ENCODE data around the gene DLG2.

Gene DLG2

DNA sequence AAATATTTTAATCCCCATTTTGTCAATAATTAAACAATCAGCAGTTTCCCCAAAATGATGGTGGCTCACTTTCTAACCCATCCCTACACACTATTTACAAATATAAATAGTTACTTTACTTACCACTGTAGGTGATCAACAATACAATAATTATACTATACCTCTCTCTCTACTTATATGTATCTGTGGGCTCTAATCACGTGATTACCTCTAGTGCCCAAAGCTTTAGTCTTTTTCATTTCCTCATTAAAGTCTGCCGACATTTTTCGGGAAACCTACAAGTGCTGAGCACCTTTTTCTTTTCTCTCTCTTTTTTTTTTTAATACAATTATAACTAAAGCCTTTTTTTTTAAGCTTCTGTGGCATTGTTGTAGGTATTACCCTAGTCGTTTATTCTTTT lies 23.9 kb downstream of the DLG2 start:
- H3K4me3 ChIP-seq (replicated peaks; ENCODE audit: low read depth, low read length): no peak overlapping the region
- DNase-seq (ENCODE audit: low read depth): no peak
- TF ChIP-seq, protein P1, sequence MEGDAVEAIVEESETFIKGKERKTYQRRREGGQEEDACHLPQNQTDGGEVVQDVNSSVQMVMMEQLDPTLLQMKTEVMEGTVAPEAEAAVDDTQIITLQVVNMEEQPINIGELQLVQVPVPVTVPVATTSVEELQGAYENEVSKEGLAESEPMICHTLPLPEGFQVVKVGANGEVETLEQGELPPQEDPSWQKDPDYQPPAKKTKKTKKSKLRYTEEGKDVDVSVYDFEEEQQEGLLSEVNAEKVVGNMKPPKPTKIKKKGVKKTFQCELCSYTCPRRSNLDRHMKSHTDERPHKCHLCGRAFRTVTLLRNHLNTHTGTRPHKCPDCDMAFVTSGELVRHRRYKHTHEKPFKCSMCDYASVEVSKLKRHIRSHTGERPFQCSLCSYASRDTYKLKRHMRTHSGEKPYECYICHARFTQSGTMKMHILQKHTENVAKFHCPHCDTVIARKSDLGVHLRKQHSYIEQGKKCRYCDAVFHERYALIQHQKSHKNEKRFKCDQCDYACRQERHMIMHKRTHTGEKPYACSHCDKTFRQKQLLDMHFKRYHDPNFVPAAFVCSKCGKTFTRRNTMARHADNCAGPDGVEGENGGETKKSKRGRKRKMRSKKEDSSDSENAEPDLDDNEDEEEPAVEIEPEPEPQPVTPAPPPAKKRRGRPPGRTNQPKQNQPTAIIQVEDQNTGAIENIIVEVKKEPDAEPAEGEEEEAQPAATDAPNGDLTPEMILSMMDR (IDR thresholded peaks at IDR 0.05; ENCODE audit: low read length, missing control alignments): no peak

DNA sequence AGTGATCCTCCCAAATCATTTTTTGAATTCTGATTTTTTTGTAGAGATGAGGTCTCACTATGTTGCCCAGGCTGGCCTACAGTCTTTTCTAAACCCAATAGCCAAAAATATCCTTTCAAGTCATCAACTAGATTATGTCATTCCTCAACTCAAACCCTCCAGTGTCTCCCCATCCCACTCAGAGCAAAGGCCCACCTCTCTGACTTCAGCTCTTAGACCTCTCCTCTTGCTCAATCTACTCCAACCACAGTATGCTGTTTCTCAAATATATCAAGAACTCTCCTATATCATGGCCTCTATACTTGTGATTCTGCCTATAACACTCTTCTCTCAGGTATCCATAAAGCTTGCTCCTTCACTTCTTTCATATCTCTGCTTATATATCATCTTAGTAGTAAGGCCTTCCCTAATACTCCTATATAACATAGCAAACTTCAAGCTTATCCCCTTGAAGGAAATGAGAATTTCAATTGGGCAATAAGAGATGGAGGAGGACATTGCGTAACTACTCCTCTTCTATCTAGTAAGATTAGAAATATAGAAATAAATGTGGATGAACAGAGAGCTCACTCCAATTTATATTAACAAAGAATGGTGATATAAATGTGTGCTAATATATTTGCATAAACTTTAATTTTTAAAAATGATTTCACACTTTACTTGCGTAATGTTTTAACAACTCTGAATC lies 24.5 kb downstream of the DLG2 start:
- TF ChIP-seq, protein P1 (IDR thresholded peaks at IDR 0.05; ENCODE audit: low read length, missing control alignments): no peak
- no peak overlapping the region for H3K4me3 ChIP-seq (replicated peaks; ENCODE audit: low read depth, low read length)
- peak; percentile 46 for DNase-seq (ENCODE audit: low read depth)

DNA sequence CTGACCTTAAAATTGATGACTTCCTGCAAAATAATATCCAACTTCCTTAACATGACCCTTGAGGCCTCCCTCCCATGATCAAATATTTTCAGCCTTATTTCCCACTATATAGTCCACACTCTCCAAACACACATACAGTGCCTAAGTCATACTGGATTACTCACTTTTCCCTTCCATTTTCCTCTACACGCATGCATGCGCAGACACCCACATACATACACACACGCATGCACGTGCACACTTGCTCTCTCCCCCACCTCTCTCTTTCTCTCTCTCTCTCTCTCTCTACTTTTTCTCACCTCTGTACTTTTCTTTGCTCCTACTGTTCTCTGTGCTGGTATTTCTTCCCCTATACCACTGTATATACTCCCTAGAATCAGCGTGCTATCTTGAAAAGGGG lies 28.1 kb downstream of the DLG2 start:
- no peak for DNase-seq (ENCODE audit: low read depth)
- H3K4me3 ChIP-seq (replicated peaks; ENCODE audit: low read depth, low read length): no peak overlapping the region
- TF ChIP-seq, protein P1 (IDR thresholded peaks at IDR 0.05; ENCODE audit: low read length, missing control alignments): no peak

DNA sequence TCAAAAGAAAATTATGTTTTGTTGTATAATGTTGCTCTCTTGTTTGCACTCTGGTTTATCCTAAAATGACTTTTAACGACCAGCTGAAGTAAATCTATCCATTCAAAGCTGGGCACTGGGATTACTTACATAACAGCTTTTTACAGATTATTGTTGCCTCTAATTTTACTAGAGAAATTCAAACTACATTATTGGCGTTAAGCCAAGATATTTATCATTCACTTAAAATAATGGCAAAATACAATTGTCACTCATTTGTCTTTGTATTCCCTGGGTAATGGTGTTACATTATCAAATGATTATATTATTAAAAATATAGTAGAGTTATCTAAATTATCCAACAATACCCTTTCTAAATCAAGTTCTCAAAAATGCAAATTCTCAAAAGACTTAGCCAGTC lies 30.3 kb downstream of the DLG2 start:
- TF ChIP-seq, protein P1 (IDR thresholded peaks at IDR 0.05; ENCODE audit: low read length, missing control alignments): no peak
- DNase-seq (ENCODE audit: low read depth): no peak
- H3K4me3 ChIP-seq (replicated peaks; ENCODE audit: low read depth, low read length): no peak overlapping the region

DNA sequence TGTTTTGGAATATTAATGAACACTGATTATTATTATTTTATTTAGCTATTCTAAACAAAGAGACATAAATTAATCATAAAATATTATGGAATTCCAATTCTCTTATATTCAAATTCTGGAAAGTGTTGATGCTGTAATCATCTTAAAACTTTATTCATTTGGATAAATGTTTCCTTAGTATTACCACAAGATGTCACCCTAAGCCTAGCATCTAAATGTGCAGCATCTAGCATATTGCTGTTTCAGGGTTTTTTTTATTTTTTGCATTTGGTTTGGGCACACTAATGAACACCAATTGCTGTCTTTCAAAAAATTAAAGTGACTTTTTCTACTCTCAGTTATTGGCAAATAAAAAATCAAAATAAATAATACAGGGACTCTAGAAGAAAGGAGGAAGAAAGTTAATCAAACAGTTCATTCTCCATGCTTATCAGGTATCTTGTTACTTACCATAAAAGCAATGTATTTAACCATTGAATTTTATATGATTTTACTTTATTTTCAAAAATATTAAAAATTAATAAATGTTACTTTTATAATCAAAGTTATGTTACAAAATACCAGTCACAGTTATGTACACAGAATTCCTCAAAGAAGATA lies 31.8 kb downstream of the DLG2 start:
- TF ChIP-seq, protein P1 (IDR thresholded peaks at IDR 0.05; ENCODE audit: low read length, missing control alignments): peak; percentile 54
- H3K4me3 ChIP-seq (replicated peaks; ENCODE audit: low read depth, low read length): no peak overlapping the region
- DNase-seq (ENCODE audit: low read depth): peak; percentile 71

DNA sequence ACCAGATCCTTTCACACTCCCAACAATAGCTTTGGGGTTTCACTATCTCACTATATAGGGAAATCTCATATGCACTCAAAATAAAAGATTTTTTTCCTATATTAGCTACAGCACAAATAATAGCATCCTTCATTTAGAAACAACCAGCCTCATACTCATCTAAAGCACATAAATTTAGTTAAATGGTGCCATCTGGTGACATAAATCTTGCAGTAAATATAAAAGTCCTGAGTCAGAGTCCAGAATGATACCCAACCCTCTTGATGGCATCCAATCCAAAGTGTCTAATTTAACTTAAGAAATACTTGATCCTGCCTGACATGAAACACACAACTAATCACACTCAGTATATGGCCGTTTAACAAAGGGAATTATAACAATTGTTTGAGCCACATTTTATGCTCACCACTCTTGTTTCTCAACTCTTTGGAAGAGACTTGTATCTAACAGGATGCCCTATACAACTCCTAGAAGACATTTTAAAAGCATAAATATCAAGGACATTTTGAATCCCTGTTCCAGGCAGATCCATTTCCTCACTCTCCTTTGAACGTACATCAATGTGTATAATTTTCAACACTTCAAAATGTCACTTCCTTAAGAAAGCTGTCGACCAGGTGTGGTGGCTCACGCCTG lies 36.2 kb downstream of the DLG2 start:
- DNase-seq (ENCODE audit: low read depth): peak; percentile 38
- H3K4me3 ChIP-seq (replicated peaks; ENCODE audit: low read depth, low read length): no peak overlapping the region
- TF ChIP-seq, protein P1 (IDR thresholded peaks at IDR 0.05; ENCODE audit: low read length, missing control alignments): no peak
